Superior temporal gyrus (tissue), 1 donor: ENCODE results near the gene CCDC141.
"Not testable (repeated sequence)": the region's sequence is repeated elsewhere in the genome, so short reads cannot be mapped to it uniquely, and the experiment has no call there.

Source experiments
- DNase-seq: peaks from one replicate; pipeline ENCODE4 v3.0.0-alpha.2; 2016; ENCODE audit errors: extremely low spot score

Gene CCDC141

GRCh38 chr2:179044500-179044899, 5.4 kb downstream of the CCDC141 start:
- DNase-seq = no peak

GRCh38 chr2:179037807-179038206, 12.1 kb downstream of the CCDC141 start:
- DNase-seq = no peak

- no peak for DNase-seq
Observed at GRCh38 chr2:179036353-179036905, 13.5 kb downstream of the CCDC141 start.

GRCh38 chr2:179031731-179032408, 18.1 kb downstream of the CCDC141 start:
- no peak for DNase-seq

GRCh38 chr2:179024445-179024844, 25.5 kb downstream of the CCDC141 start:
- no peak for DNase-seq

DNA sequence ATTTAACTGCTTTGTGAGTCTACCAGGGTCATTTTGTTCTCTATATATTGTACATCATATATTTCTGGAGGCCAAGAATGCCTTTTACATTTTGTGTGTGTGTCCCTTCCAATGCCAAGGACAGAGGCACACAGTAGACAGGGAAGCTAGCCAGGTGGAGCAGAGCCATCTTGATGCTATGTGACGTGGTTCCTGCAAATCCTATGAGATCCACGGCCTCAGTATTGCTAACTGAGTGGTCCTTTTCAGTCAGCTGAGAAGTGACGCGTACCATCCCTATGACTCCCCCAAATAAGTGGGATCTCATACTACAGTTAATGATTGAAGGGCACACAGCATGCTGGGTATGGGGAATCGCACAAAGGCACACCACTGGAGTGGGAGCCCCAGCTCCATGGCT, 27.3 kb downstream of the CCDC141 start:
- DNase-seq = no peak

GRCh38 chr2:179021258-179021657, 28.7 kb downstream of the CCDC141 start:
- no peak for DNase-seq

DNA sequence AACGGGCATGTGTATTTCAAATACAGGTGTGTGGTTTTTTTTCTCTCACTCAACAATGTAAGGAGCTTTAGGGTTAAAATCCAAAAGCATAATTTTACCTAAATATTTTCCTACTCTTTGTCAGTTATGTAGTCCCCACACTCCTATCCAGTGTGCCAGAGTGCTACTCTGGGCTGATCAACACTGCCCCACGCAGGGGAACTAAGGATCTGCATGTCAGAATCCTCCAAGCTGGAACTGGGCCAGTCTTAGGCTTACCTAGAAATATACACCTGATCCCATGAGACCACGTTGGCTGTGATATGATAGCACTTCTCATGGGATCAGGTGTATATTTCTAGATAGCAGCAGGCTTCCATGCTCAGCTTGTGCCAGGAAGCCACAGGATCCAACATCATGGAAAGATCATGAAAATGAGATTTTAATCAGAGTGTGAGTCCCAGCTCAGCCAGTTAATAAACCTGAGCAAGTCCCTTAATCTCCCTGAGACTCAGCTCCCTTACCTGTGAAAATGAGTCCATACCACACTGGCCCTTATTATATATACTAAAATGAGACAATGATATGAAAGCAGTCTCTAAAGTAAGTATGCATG, 29.7 kb downstream of the CCDC141 start:
- no peak for DNase-seq

DNA sequence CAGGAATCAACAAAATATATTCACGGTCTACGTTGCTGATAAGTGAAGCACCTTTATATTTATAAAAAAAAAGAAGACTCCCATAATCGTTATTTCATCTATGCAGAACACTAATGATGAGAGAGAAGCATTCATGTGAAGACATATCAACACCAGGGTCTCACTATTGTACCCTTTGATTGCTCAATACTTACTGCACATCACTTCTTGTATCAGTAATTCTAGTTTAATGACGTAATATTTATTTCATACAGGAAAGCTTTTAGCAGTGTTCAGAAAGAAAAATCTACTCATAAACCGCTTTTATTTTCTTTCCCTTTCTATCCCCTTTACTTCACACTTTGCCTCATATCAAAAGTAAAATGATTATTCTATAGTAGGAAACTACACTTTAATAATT, 30.7 kb downstream of the CCDC141 start:
- no peak for DNase-seq

- DNase-seq = no peak
Observed at GRCh38 chr2:179017773-179018357, 32.1 kb downstream of the CCDC141 start.

DNA sequence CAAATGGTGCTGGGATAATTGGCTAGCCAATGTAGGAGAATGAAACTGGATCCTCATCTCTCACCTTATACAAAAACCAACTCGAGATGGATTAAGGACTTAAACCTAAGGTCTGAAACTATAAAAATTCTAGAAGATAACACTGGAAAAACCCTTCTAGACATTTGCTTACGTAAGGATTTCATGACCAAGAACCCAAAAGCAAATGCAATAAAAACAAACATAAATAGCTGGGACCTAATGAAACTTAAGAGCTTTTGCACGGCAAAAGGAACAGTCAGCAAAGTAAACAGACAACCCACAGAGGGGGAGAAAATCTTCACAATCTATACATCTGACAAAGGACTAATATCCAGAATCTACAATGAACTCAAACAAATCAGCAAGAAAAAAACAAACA, 35.7 kb downstream of the CCDC141 start:
- not testable (repeated sequence) for DNase-seq

DNA sequence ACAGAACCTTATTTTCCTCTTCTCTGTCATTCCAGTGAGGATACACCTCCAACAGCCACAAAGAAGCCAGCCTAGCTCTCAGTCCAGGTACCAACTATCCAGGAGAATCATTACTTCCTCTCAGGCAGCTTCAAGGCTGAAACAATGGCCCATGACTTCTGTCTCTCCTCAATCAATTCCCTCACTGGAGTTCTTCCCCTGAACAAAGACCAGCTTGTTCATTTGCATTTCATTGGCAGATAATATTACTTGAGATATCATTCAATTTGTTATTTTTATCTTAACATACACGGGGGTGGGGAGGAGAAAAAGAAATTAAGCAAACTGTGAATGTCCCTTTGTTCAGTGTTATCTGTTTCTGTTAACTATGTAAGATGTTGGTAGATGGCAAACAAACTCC, 44.0 kb downstream of the CCDC141 start:
- no peak for DNase-seq

GRCh38 chr2:178999476-178999875, 50.5 kb downstream of the CCDC141 start:
- DNase-seq = no peak

DNA sequence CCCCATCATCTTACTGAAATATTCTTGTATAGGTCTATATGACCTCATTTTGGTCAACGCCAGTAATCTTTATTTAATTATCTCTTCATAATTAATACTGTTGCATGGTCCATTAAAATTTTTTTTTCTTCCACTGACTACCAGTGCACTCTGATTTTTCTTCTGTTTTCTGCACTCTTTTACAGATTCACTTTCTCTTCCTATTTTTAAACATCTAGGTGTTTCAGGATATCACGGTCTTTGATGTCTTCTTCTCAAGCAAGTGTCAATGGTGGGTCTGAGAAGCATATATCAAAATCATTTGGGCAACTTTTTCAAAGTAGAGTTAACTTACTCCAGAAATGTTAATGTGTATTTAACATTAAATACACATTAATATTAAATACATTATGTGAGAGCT, 51.4 kb downstream of the CCDC141 start:
- DNase-seq = no peak

DNA sequence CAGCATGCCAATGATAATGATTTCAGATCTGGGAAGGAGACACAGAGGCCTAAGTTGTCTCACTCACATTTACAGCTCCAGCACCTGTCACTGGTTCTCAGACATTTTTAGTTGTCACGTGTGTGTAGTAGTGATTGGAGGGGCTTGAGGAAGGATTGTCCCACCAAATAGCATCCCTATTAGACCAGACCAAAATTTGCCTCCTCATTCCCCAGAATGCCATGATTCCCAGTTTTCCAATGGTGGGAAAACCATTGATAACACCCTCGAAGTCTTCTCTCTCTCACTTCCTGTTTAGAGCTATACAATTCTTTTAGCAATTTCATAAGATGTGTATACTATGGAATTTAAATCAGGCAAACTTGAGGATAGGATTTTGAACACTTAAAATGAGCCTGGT, 52.5 kb downstream of the CCDC141 start:
- DNase-seq = no peak

GRCh38 chr2:178997067-178997466, 52.9 kb downstream of the CCDC141 start:
- no peak for DNase-seq

DNA sequence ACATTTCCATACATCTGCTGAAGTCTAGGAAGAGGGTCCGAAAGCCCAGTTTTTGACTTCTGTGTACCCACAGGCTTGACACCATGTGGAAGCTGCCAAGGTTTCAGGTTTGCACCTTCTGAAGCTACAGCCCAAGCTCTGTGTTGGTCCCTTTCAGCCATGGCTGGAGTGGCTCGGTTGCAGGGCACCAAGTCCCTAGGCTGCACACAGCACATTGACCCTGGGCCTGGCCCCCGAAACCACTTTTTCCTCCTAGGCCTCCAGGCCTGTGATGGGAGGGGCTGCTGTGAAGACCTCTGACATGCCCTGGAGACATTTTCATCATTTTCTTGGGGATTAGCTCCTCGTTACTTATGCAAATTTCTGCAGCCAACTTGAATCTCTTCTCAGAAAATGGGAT, 55.7 kb downstream of the CCDC141 start:
- no peak for DNase-seq

DNA sequence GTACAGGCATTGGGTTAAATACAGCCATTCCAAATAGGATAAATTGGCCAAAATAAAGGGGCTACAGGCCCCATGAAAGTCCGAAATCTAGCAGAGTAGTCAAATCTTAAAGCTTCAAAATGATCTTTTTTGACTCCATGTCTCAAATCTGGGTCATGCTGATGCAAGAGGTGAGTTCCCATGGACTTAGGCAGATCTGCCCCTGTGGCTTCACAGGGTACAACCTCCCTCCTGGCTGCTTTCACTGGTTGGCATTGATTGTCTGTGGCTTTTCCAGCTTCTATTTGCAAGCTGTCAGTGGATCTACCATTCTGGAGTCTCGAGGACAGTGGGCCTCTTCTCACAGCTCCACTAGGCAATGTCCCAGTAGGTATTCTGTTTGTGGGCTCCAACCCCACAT, 56.1 kb downstream of the CCDC141 start:
- DNase-seq = no peak

DNA sequence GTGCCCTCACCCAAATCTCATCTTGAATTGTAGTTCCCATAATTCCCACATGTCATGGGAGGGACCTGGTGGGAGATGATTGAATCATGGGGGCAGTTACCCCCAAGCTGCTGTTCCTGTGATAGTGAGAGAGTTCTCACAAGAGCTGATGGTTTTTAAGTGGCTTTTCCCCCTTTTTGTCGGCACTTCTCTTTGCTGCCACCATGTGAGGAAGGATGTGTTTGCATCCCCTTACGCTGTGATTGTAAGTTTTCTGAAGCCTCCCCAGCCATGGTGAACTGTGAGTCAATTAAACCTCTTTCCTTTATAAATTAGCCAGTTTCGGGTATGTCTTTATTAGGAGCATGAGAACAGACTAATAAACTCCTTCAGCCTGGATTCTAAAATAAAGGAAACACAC, 57.2 kb downstream of the CCDC141 start:
- DNase-seq = not testable (repeated sequence)

DNA sequence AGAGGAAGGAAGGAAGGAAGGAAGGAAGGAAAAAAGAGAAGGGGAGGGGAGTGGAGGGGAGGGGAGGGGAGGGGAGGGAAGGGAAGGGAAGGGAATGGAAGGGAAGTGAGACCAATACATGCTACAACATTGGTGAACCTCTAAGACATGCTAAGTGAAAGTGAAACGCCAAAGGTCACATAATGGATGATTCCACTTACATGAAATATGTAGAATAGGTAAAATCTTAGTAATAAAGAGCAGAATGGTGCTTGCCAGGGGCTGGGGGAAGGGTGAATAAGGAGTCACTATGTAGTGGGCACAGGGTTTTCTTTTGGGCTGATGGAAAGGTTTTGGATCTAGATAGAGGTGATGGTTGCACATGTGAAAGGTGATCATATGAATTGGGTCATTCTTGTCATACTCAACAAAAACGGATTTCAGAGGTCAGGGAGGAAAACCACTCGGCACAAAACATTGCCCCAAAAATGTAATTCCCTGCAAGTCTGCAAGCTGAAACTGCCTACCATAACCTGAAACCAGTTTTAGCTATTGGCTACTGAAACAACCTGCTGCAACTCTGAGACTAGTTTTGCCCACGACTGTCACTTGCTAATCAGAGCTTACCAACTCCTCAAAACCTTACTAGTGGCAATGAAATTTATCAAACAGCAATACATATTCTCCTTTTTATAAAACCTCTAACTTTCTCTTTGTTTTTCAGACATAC, 59.2 kb downstream of the CCDC141 start:
- DNase-seq = no peak

DNA sequence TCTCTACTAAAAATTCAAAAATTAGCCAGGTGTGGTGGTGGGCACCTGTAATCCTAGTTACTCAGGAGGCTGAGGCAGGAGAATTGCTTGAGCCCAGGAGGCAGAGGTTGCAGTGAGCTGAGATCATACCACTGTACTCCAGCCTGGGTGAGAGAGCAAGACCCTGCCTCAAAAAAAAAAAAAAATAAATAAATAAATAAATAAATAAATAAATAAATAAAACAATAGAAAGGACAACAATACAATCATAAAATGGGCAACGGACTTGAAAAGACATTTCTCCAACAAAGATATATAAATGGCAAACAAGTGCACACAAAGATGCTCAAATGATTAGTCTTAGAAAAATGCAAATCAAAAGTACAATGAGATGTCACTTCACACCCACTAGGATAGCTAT, 60.5 kb downstream of the CCDC141 start:
- not testable (repeated sequence) for DNase-seq

DNA sequence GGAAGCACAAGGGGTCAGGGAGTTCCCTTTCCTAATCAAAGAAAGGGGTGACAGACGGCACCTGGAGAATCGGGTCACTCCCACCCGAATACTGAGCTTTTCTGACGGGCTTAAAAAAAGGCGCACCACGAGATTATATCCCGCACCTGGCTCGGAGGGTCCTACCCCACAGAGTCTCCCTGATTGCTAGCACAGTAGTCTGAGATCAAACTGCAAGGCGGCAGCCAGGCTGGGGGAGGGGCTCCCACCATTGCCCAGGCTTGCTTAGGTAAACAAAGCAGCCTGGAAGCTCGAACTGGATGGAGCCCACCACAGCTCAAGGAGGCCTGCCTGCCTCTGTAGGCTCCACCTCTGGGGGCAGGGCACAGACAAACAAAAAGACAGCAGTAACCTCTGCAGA, 67.3 kb downstream of the CCDC141 start:
- not testable (repeated sequence) for DNase-seq
